PFSK-1 (cell line): Measurements from ENCODE around the gene TRRAP.

Source experiments
- POLR2AphosphoS5 ChIP-seq: IDR thresholded peaks from 2 replicates; pipeline ENCODE4 v1.6.1; 2012; ENCODE audit warnings: low read depth, mild to moderate bottlenecking, control low read depth, low read length, moderate library complexity
- REST ChIP-seq, 2 experiments: IDR thresholded peaks; 2 replicates each; pipeline versions ENCODE4 v1.6.1 to v1.8.0; 2011 to 2012; ENCODE audit warnings: low read depth in 2 of 2, low read length in 2 of 2, control low read depth in 1 of 2, inconsistent platforms in 1 of 2, mild to moderate bottlenecking in 1 of 2, moderate library complexity in 1 of 2; ENCODE audit not compliant: insufficient read depth in 1 of 2
- SIN3A ChIP-seq: IDR thresholded peaks from 2 replicates; pipeline ENCODE4 v1.6.1; 2012; ENCODE audit warnings: mild to moderate bottlenecking, low read length, moderate library complexity, borderline replicate concordance; ENCODE audit not compliant: insufficient read depth
- TAF1 ChIP-seq: IDR thresholded peaks from 2 replicates; pipeline ENCODE4 v1.6.1; 2012; ENCODE audit warnings: low read length, control low read depth, borderline replicate concordance; ENCODE audit not compliant: insufficient read depth

- TF ChIP-seq POLR2AphosphoS5 = no peak
- TF ChIP-seq REST (IDR thresholded peaks at IDR 0.05; ENCODE audit: insufficient read depth in 1 of 2, low read depth in 2 of 2, low read length in 2 of 2) = no peak
- TF ChIP-seq TAF1 = no peak
- TF ChIP-seq SIN3A = no peak
These were observed 169.3 kb downstream of the TRRAP start for GRCh38 chr7:99047526-99048077.
